ENCODE data around the gene ADCY1.

Gene ADCY1

DNA sequence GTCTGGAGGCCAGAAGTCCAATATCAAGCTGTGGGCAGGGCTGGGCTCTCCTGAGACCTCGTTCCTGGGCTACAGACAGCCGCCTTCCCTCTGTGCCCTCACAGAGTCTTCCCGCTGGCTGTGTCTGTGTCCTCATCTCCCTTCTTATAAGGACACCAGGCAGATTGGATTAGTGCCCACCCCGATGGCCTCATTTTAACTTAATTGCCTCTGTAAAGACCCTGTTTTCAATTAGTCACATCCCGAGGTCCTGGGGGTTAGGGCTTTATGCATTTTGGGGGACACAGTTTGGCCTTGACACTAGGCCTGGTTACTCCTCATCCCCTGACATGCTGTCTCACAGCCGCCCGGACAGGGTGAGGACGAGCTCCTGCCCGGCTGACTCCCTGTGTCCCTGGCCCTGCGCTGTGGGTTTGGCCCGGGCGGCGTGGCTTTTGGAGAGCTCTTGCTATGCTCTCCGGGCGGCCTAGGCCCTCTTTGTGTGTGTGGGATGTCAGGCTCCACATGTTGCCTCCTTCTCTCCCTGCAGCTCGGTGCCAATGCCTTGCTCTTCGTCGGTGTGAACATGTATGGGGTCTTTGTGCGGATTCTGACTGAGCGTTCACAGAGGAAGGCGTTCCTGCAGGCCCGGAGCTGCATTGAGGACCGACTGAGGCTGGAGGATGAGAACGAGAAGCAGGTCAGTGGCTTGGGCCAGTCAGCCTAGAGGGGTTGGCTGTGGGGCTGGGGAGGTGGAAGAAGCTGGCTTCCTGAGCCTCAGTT lies 18.2 kb downstream of the ADCY1 start:
- H3K27ac ChIP-seq (ENCODE audit: low read length), result no peak overlapping the region
- H4K20me1 ChIP-seq (ENCODE audit: insufficient read depth, low read length), result no peaks in the 10 kb centered on the region
- H3K9ac ChIP-seq (ENCODE audit: low read length), result no peak overlapping the region
- H3K4me1 ChIP-seq (ENCODE audit: low read length), result no peaks in the 10 kb centered on the region
- no peak overlapping the region for H3K4me3 ChIP-seq (ENCODE audit: low read length)
- no peaks in the 10 kb centered on the region for H3K27me3 ChIP-seq (ENCODE audit: low read depth, low read length)
- H2AFZ ChIP-seq (ENCODE audit: low read depth, low read length), result no peak overlapping the region
- no peaks in the 10 kb centered on the region for H3K9me3 ChIP-seq (ENCODE audit: insufficient read depth, low read length)
- H3K36me3 ChIP-seq (replicated peaks; ENCODE audit: low read depth, low read length), result no peaks in the 10 kb centered on the region
- H3K4me2 ChIP-seq (ENCODE audit: low read length), result no peak overlapping the region
- TF ChIP-seq EZH2phosphoT487 (IDR thresholded peaks at IDR 0.05; ENCODE audit: low read depth), result no peak
- TF ChIP-seq CTCF (IDR thresholded peaks at IDR 0.05; ENCODE audit: low read depth, low read length), result no peak
- H3K79me2 ChIP-seq (ENCODE audit: low read length), result no peaks in the 10 kb centered on the region

DNA sequence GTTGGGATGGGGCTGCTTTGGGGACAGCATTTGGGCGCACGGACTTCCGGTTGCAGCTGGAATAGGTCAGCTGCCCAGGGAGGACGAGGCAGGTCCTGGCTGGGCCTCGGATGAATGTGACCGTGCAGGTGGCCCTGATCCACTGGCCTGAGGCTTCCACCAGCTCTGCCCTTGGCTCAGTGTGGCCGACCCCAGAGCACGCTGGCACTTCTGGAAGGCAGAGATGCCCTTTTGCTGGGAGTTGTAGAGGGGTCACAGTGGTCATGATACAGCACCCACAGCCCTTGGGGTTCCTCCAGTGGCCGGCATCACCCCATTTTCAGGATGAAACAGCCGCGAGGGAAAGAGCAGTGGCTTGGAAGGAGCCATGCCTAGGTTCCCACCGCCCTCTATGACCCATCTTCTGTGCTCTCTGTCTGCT lies 19.0 kb downstream of the ADCY1 start:
- TF ChIP-seq EZH2phosphoT487 (IDR thresholded peaks at IDR 0.05; ENCODE audit: low read depth) (no peak), CTCF (IDR thresholded peaks at IDR 0.05; ENCODE audit: low read depth, low read length) (no peak)
- H3K79me2 ChIP-seq (ENCODE audit: low read length), result no peaks in the 10 kb centered on the region
- no peaks in the 10 kb centered on the region for H3K36me3 ChIP-seq (replicated peaks; ENCODE audit: low read depth, low read length)
- no peak overlapping the region for H3K27ac ChIP-seq (ENCODE audit: low read length)
- no peak overlapping the region for H3K9ac ChIP-seq (ENCODE audit: low read length)
- no peak overlapping the region for H3K4me2 ChIP-seq (ENCODE audit: low read length)
- H3K9me3 ChIP-seq (ENCODE audit: insufficient read depth, low read length), result no peaks in the 10 kb centered on the region
- no peaks in the 10 kb centered on the region for H3K27me3 ChIP-seq (ENCODE audit: low read depth, low read length)
- no peaks in the 10 kb centered on the region for H4K20me1 ChIP-seq (ENCODE audit: insufficient read depth, low read length)
- no peak overlapping the region for H3K4me3 ChIP-seq (ENCODE audit: low read length)
- H2AFZ ChIP-seq (ENCODE audit: low read depth, low read length), result no peak overlapping the region
- no peaks in the 10 kb centered on the region for H3K4me1 ChIP-seq (ENCODE audit: low read length)

- no peak overlapping the region for H3K4me2 ChIP-seq (ENCODE audit: low read length)
- H3K27me3 ChIP-seq (ENCODE audit: low read depth, low read length), result no peaks in the 10 kb centered on the region
- H3K4me1 ChIP-seq (ENCODE audit: low read length), result no peaks in the 10 kb centered on the region
- H3K9me3 ChIP-seq (ENCODE audit: insufficient read depth, low read length), result no peaks in the 10 kb centered on the region
- H2AFZ ChIP-seq (ENCODE audit: low read depth, low read length), result no peak overlapping the region
- TF ChIP-seq CTCF (IDR thresholded peaks at IDR 0.05; ENCODE audit: low read depth, low read length) (no peak), EZH2phosphoT487 (IDR thresholded peaks at IDR 0.05; ENCODE audit: low read depth) (no peak)
- H3K4me3 ChIP-seq (ENCODE audit: low read length), result no peak overlapping the region
- H3K9ac ChIP-seq (ENCODE audit: low read length), result no peak overlapping the region
- no peaks in the 10 kb centered on the region for H3K36me3 ChIP-seq (replicated peaks; ENCODE audit: low read depth, low read length)
- H4K20me1 ChIP-seq (ENCODE audit: insufficient read depth, low read length), result no peaks in the 10 kb centered on the region
- no peaks in the 10 kb centered on the region for H3K79me2 ChIP-seq (ENCODE audit: low read length)
- H3K27ac ChIP-seq (ENCODE audit: low read length), result no peak overlapping the region
Measured at GRCh38 chr7:45593877-45594276, 19.7 kb downstream of the ADCY1 start.

DNA sequence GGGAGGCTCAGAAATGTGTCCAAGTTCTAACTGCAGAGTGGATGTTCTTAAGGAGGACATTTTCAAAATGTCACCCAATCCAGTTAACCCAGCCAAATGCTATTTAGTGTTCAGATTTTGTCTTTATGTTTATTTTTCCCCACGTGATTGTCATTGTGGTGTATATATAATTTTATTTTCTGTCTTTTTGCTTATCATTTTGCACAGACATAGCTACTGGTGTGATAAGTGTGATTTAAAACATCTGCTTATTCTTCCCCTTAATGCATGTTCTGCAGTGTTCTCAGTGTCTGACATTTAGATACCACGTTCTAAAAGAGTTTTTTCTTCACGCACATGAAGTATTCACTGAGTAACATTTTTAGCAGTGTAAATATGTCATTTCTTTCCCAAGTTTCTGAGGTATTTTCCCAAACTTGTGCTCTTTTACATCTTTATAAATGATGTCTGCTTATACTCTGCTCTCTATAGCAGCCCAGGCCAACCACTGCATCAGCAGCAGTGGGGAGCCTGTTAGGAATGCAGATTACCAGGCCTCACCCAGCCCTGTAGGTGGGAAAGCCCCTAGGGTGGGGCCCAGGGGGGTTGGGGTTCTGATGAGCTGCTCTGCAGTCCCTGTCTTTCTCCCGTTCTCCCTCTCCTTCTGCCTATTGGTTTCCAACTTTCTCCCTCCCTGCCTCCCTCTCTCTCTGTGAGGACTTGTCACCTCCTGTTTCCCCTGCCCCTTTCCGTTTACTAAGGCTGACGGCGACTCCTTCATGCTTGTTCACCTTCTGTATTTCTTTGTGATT lies 20.8 kb downstream of the ADCY1 start:
- H3K27me3 ChIP-seq (ENCODE audit: low read depth, low read length), result no peaks in the 10 kb centered on the region
- H3K36me3 ChIP-seq (replicated peaks; ENCODE audit: low read depth, low read length), result no peaks in the 10 kb centered on the region

More for the DNA sequence above, 20.8 kb downstream of the ADCY1 start:
- H3K9ac ChIP-seq (ENCODE audit: low read length), result no peak overlapping the region
- H3K9me3 ChIP-seq (ENCODE audit: insufficient read depth, low read length), result no peaks in the 10 kb centered on the region
- no peaks in the 10 kb centered on the region for H3K4me1 ChIP-seq (ENCODE audit: low read length)
- H2AFZ ChIP-seq (ENCODE audit: low read depth, low read length), result no peak overlapping the region
- H3K4me2 ChIP-seq (ENCODE audit: low read length), result no peak overlapping the region
- TF ChIP-seq EZH2phosphoT487 (IDR thresholded peaks at IDR 0.05; ENCODE audit: low read depth) (no peak), CTCF (IDR thresholded peaks at IDR 0.05; ENCODE audit: low read depth, low read length) (no peak)
- H3K27ac ChIP-seq (ENCODE audit: low read length), result no peak overlapping the region
- no peaks in the 10 kb centered on the region for H4K20me1 ChIP-seq (ENCODE audit: insufficient read depth, low read length)
- H3K79me2 ChIP-seq (ENCODE audit: low read length), result no peaks in the 10 kb centered on the region
- H3K4me3 ChIP-seq (ENCODE audit: low read length), result no peak overlapping the region

Data from OCI-LY3 (cell line).